HepG2 (cell line): ENCODE data around the gene MYCBPAP. TPM values are rescaled to one million over a fixed set of nuclear protein-coding genes. Genes with fewer than 3 reads are reported as not detected.

Experiments used
- ZIK1 ChIP-seq: sonication (generic); formaldehyde crosslinking; IDR thresholded peaks from 2 replicates; pipeline ENCODE4 v1.5.0; 2020; ENCODE audit warnings: mild to moderate bottlenecking, low read depth, missing genetic modification reagents, borderline replicate concordance
- ZNF629 ChIP-seq: sonication (generic); formaldehyde crosslinking; conservative IDR thresholded peaks from 2 replicates; pipeline ENCODE4 v1.5.0; 2020; ENCODE audit warnings: missing genetic modification reagents
- polyA plus RNA-seq, 8 experiments: library from polyadenylated mRNA; depleted of rRNA in 3 of 8; stranded (reverse) in 7 of 8; unstranded in 1 of 8; fragments of >200 nt; fragmentation: Illumina TruSeq in 4 of 8; extraction: Trizol in 4 of 8; gene quantifications; 2 replicates each; pipeline versions ENCODE4 v1.2.1 to v1.2.3, GENCODE V29; 2011 to 2016; ENCODE audit warnings: low read depth in 4 of 8, missing spikeins in 1 of 8, mixed read lengths in 1 of 8; ENCODE audit not compliant: insufficient read depth in 1 of 8
- total RNA-seq, 5 experiments: library from RNA; depleted of rRNA; stranded (reverse); fragments of >200 nt; fragmentation: Illumina TruSeq; extraction: Trizol; gene quantifications; 2 replicates each; pipeline ENCODE4 v1.2.3, GENCODE V29; 2016; ENCODE audit warnings: low read depth in 1 of 5
- TF ChIP-seq, protein P1 (sequence below), 2 experiments: fragments of 450-650 bp in 1 of 2; sonication (generic) in 1 of 2; formaldehyde crosslinking in 1 of 2; IDR thresholded peaks; 2 replicates each; pipeline versions ENCODE4 v1.6.1 to v1.8.0; 2016 to 2022; ENCODE audit warnings: antibody characterized with exemption in 1 of 2, mild to moderate bottlenecking in 1 of 2, missing genetic modification reagents in 1 of 2
- TF ChIP-seq, protein P2 (sequence below): sonication (generic); formaldehyde crosslinking; IDR thresholded peaks from 2 replicates; pipeline ENCODE4 v1.5.1; 2020; ENCODE audit warnings: mild to moderate bottlenecking, missing genetic modification reagents
- TF ChIP-seq, protein P3 (sequence below): sonication (generic); formaldehyde crosslinking; IDR thresholded peaks from 2 replicates; pipeline ENCODE4 v1.8.0; 2022; ENCODE audit warnings: mild to moderate bottlenecking, missing genetic modification reagents, borderline replicate concordance
- TF ChIP-seq, protein P4 (sequence below): sonication (generic); formaldehyde crosslinking; IDR thresholded peaks from 2 replicates; pipeline ENCODE4 v1.4.0; 2020; ENCODE audit warnings: mild to moderate bottlenecking, missing genetic modification reagents
- TF ChIP-seq, protein P5 (sequence below): sonication (generic); formaldehyde crosslinking; IDR thresholded peaks from 2 replicates; pipeline ENCODE4 v1.9.0; 2021; ENCODE audit warnings: missing genetic modification reagents, borderline replicate concordance

MYCBPAP gene
- total and polyA plus RNA-seq, 2 of the 13 experiments (the other 11 are each of a cell fraction or from before 2014, with no cell fraction given), result 0.22 to 0.24 TPM

DNA sequence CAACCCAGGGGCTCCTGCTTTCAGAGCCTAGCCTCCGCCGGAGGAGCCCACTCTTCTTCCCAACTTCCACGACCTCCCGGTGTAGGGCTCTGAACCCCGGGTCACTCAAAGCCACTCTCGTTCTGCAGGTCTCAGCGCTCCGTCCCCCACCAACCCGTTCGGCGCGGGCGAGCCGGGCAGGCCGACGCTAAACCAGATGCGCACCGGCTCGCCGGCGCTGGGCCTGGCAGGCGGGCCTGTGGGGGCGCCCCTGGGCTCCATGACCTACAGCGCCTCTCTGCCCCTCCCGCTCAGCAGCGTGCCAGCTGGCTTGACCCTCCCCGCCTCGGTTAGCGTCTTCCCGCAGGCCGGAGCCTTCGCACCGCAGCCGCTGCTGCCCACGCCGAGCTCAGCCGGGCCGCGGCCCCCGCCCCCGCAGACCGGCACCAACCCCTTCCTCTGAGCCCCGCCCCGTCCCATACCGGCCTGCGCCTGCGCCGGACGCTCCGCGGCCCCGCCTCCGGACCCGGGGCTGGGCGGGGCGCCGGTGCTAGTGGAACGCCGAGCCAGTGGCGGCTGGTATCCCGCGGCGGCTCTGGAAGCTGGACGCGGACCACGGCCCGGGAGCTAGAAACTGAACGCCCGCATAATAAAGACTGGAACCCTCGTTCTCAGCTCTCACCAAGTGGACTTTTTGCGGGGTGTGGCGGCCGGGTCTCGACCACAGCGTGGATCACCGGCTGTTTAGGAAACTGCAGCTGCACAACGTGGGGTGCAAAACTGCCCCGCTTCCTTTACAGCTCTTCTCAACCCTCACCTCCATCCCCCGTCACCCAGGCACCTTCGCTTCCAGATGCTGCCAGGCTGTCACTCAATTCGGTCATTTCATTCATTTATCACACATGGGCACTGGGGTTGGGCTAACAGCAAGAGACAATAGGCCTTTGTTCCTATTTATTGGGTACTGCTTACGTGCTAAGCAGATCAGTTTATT lies 33.8 kb downstream of the MYCBPAP start (continued):
- TF ChIP-seq, protein P1, sequence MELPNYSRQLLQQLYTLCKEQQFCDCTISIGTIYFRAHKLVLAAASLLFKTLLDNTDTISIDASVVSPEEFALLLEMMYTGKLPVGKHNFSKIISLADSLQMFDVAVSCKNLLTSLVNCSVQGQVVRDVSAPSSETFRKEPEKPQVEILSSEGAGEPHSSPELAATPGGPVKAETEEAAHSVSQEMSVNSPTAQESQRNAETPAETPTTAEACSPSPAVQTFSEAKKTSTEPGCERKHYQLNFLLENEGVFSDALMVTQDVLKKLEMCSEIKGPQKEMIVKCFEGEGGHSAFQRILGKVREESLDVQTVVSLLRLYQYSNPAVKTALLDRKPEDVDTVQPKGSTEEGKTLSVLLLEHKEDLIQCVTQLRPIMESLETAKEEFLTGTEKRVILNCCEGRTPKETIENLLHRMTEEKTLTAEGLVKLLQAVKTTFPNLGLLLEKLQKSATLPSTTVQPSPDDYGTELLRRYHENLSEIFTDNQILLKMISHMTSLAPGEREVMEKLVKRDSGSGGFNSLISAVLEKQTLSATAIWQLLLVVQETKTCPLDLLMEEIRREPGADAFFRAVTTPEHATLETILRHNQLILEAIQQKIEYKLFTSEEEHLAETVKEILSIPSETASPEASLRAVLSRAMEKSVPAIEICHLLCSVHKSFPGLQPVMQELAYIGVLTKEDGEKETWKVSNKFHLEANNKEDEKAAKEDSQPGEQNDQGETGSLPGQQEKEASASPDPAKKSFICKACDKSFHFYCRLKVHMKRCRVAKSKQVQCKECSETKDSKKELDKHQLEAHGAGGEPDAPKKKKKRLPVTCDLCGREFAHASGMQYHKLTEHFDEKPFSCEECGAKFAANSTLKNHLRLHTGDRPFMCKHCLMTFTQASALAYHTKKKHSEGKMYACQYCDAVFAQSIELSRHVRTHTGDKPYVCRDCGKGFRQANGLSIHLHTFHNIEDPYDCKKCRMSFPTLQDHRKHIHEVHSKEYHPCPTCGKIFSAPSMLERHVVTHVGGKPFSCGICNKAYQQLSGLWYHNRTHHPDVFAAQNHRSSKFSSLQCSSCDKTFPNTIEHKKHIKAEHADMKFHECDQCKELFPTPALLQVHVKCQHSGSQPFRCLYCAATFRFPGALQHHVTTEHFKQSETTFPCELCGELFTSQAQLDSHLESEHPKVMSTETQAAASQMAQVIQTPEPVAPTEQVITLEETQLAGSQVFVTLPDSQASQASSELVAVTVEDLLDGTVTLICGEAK (IDR thresholded peaks at IDR 0.05), result no peak
- TF ChIP-seq, protein P1 (CRISPR knock-in tag; IDR thresholded peaks at IDR 0.05), result peak; percentile 77; the same call in 1 of the 2 replicates
- TF ChIP-seq, protein P2, sequence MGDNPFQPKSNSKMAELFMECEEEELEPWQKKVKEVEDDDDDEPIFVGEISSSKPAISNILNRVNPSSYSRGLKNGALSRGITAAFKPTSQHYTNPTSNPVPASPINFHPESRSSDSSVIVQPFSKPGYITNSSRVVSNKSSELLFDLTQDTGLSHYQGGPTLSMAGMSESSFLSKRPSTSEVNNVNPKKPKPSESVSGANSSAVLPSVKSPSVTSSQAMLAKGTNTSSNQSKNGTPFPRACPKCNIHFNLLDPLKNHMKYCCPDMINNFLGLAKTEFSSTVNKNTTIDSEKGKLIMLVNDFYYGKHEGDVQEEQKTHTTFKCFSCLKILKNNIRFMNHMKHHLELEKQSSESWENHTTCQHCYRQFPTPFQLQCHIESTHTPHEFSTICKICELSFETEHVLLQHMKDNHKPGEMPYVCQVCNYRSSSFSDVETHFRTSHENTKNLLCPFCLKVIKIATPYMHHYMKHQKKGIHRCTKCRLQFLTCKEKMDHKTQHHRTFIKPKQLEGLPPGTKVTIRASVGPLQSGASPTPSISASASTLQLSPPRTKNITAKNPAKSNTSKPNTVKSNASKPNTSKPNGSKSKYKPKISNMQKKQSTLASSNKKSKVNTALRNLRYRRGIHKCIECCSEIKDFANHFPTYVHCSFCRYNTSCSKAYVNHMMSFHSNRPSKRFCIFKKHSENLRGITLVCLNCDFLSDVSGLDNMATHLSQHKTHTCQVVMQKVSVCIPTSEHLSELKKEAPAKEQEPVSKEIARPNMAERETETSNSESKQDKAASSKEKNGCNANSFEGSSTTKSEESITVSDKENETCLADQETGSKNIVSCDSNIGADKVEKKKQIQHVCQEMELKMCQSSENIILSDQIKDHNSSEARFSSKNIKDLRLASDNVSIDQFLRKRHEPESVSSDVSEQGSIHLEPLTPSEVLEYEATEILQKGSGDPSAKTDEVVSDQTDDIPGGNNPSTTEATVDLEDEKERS (CRISPR knock-in tag), result 0 out of 2 replicates have a peak, but pooled peaks have one; percentile 16
- TF ChIP-seq, protein P3, sequence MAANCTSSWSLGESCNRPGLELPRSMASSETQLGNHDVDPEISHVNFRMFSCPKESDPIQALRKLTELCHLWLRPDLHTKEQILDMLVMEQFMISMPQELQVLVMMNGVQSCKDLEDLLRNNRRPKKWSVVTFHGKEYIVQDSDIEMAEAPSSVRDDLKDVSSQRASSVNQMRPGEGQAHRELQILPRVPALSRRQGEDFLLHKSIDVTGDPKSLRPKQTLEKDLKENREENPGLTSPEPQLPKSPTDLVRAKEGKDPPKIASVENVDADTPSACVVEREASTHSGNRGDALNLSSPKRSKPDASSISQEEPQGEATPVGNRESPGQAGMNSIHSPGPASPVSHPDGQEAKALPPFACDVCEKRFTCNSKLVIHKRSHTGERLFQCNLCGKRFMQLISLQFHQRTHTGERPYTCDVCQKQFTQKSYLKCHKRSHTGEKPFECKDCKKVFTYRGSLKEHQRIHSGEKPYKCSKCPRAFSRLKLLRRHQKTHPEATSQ (CRISPR knock-in tag), result no peak
- TF ChIP-seq ZIK1 (CRISPR knock-in tag) (peak; percentile 95), ZNF629 (CRISPR knock-in tag) (peak; percentile 19; the same call in 1 of the 2 replicates)
- TF ChIP-seq, protein P4, sequence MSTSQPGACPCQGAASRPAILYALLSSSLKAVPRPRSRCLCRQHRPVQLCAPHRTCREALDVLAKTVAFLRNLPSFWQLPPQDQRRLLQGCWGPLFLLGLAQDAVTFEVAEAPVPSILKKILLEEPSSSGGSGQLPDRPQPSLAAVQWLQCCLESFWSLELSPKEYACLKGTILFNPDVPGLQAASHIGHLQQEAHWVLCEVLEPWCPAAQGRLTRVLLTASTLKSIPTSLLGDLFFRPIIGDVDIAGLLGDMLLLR (CRISPR knock-in tag), result peak; percentile 69; the same call in 1 of the 2 replicates
- TF ChIP-seq, protein P5, sequence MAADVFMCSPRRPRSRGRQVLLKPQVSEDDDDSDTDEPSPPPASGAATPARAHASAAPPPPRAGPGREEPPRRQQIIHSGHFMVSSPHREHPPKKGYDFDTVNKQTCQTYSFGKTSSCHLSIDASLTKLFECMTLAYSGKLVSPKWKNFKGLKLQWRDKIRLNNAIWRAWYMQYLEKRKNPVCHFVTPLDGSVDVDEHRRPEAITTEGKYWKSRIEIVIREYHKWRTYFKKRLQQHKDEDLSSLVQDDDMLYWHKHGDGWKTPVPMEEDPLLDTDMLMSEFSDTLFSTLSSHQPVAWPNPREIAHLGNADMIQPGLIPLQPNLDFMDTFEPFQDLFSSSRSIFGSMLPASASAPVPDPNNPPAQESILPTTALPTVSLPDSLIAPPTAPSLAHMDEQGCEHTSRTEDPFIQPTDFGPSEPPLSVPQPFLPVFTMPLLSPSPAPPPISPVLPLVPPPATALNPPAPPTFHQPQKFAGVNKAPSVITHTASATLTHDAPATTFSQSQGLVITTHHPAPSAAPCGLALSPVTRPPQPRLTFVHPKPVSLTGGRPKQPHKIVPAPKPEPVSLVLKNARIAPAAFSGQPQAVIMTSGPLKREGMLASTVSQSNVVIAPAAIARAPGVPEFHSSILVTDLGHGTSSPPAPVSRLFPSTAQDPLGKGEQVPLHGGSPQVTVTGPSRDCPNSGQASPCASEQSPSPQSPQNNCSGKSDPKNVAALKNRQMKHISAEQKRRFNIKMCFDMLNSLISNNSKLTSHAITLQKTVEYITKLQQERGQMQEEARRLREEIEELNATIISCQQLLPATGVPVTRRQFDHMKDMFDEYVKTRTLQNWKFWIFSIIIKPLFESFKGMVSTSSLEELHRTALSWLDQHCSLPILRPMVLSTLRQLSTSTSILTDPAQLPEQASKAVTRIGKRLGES (CRISPR knock-in tag), result 0 out of 2 replicates have a peak, but pooled peaks have one; percentile 14
